Inferior parietal cortex (tissue), 1 donor: Measurements from ENCODE around the gene PSTPIP2.

Source experiments
- DNase-seq: peaks from one replicate; pipeline ENCODE4 v3.0.0-alpha.2; 2016; ENCODE audit errors: extremely low spot score

The PSTPIP2 gene

DNA sequence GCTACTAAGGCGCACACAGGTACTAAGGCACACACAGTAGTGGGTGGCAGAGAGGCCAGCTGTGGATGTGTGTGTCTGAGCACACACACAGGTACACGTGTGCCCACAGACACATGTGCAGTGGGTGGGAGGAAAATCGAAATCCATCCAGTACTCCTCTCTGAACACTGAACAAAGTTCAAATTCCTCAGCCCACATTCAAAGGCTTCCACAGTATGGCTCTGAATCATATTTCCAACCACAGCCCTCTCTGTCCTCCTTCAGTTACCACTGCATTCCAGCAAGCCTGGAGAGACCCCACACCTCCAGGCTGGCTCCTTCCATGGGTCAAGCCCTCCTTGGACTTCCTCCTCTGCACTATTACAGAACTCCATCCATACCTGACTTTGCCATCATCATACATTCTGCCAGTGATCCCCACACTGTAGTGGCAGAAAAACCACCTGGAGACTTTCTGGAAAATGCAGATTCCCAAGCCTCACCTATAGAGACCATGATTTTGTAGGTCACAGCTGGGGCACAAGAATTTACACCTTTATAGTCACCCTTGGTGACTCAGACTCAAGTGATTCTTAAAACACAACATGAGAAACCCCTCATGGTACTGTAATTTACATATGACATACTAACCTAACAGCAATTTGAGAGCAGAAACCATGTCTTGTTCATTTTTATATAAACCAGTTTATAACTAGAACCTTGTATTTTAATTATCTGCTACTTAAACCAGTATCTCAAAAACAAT is 136.3 kb downstream of the PSTPIP2 start:
- no peak for DNase-seq
